ACC112 (cell line): Measurements from ENCODE around the gene SPATA16.

Source experiments
- H2AFZ ChIP-seq: fragments of 200-600 bp; sonication (generic); one replicate; pipeline ENCODE4 v1.6.0; 2017; ENCODE audit warnings: antibody characterized with exemption, low read length; ENCODE audit not compliant: unreplicated experiment
- H3K27ac ChIP-seq: fragments of 200-600 bp; sonication (generic); 2 replicates; pipeline ENCODE4 v1.5.1; 2014; ENCODE audit warnings: low read depth, mild to moderate bottlenecking, antibody characterized with exemption, low read length, moderate library complexity
- H3K27me3 ChIP-seq: fragments of 200-600 bp; sonication (generic); 2 replicates; pipeline ENCODE4 v1.6.1; 2014; ENCODE audit warnings: mild to moderate bottlenecking, antibody characterized with exemption, low read length, moderate library complexity, mixed read lengths; ENCODE audit not compliant: insufficient read depth
- H3K36me3 ChIP-seq: fragments of 200-600 bp; sonication (generic); 2 replicates; pipeline ENCODE4 v1.6.1; 2016; ENCODE audit warnings: mild to moderate bottlenecking, antibody characterized with exemption, low read length, moderate library complexity, mixed read lengths; ENCODE audit not compliant: insufficient read depth
- H3K4me1 ChIP-seq: fragments of 200-600 bp; sonication (generic); one replicate; pipeline ENCODE4 v1.6.1; 2016; ENCODE audit warnings: low read length, mixed read lengths; ENCODE audit not compliant: insufficient read depth, unreplicated experiment, control insufficient read depth
- H3K4me3 ChIP-seq: fragments of 200-600 bp; sonication (generic); 2 replicates; pipeline ENCODE4 v1.5.1; 2014; ENCODE audit warnings: mild to moderate bottlenecking, low read depth, low read length
- H3K79me2 ChIP-seq: fragments of 200-600 bp; sonication (generic); one replicate; pipeline ENCODE4 v1.6.0; 2016; ENCODE audit warnings: low read length; ENCODE audit not compliant: control insufficient read depth, unreplicated experiment, insufficient read depth

Gene SPATA16

GRCh38 chr3:172918165-172918564 is 222.9 kb downstream of the SPATA16 start:
- Histone ChIP-seq H3K27me3 (no peaks in the 10 kb centered on the region), H3K4me3 (no peak overlapping the region), H3K79me2 (no peaks in the 10 kb centered on the region), H3K4me1 (peaks cover 23% of the 10 kb centered on the region), H3K27ac (no peak overlapping the region), H2AFZ (peak overlapping the region; percentile 9), H3K36me3 (no peaks in the 10 kb centered on the region)

GRCh38 chr3:172915911-172916514 is 225.0 kb downstream of the SPATA16 start:
- no peak overlapping the region for H3K27ac ChIP-seq
- no peaks in the 10 kb centered on the region for H3K79me2 ChIP-seq
- H2AFZ ChIP-seq = no peak overlapping the region
- no peak overlapping the region for H3K4me3 ChIP-seq
- H3K27me3 ChIP-seq = no peaks in the 10 kb centered on the region
- no peaks in the 10 kb centered on the region for H3K36me3 ChIP-seq
- H3K4me1 ChIP-seq = peaks cover 23% of the 10 kb centered on the region

- Histone ChIP-seq H3K4me1 (peaks cover 23% of the 10 kb centered on the region), H2AFZ (no peak overlapping the region), H3K27me3 (no peaks in the 10 kb centered on the region), H3K79me2 (no peaks in the 10 kb centered on the region), H3K4me3 (no peak overlapping the region), H3K36me3 (no peaks in the 10 kb centered on the region), H3K27ac (no peak overlapping the region)
Observed at GRCh38 chr3:172914854-172915253, 226.2 kb downstream of the SPATA16 start.

GRCh38 chr3:172913911-172914655 is 227.0 kb downstream of the SPATA16 start:
- no peak overlapping the region for H2AFZ ChIP-seq
- no peak overlapping the region for H3K4me3 ChIP-seq
- H3K4me1 ChIP-seq = peaks cover 23% of the 10 kb centered on the region

GRCh38 chr3:172911142-172911541 is 229.9 kb downstream of the SPATA16 start:
- no peak overlapping the region for H3K27ac ChIP-seq
- peaks cover 11% of the 10 kb centered on the region for H3K4me1 ChIP-seq
- H2AFZ ChIP-seq = no peak overlapping the region
- no peaks in the 10 kb centered on the region for H3K36me3 ChIP-seq
- H3K79me2 ChIP-seq = no peaks in the 10 kb centered on the region
- H3K4me3 ChIP-seq = no peak overlapping the region
- no peaks in the 10 kb centered on the region for H3K27me3 ChIP-seq

More at GRCh38 chr3:172913911-172914655, 227.0 kb downstream of the SPATA16 start:
- Histone ChIP-seq H3K36me3 (no peaks in the 10 kb centered on the region), H3K79me2 (no peaks in the 10 kb centered on the region), H3K27ac (no peak overlapping the region), H3K27me3 (no peaks in the 10 kb centered on the region)

GRCh38 chr3:172908771-172909270 is 232.2 kb downstream of the SPATA16 start:
- Histone ChIP-seq H3K4me3 (no peak overlapping the region), H3K36me3 (no peaks in the 10 kb centered on the region), H3K4me1 (peaks cover 13% of the 10 kb centered on the region), H2AFZ (no peak overlapping the region), H3K27ac (no peak overlapping the region), H3K27me3 (no peaks in the 10 kb centered on the region), H3K79me2 (no peaks in the 10 kb centered on the region)

GRCh38 chr3:172905451-172905850 is 235.6 kb downstream of the SPATA16 start:
- no peaks in the 10 kb centered on the region for H3K27me3 ChIP-seq
- H3K27ac ChIP-seq = no peak overlapping the region

GRCh38 chr3:172904711-172905373 is 236.2 kb downstream of the SPATA16 start:
- Histone ChIP-seq H3K4me3 (no peak overlapping the region), H3K27me3 (no peaks in the 10 kb centered on the region), H3K27ac (no peak overlapping the region), H3K4me1 (peaks cover 13% of the 10 kb centered on the region), H3K36me3 (no peaks in the 10 kb centered on the region), H2AFZ (no peak overlapping the region), H3K79me2 (no peaks in the 10 kb centered on the region)

More at GRCh38 chr3:172905451-172905850, 235.6 kb downstream of the SPATA16 start:
- Histone ChIP-seq H3K79me2 (no peaks in the 10 kb centered on the region), H3K4me3 (no peak overlapping the region), H3K36me3 (no peaks in the 10 kb centered on the region), H3K4me1 (peaks cover 13% of the 10 kb centered on the region), H2AFZ (no peak overlapping the region)

- Histone ChIP-seq H3K4me3 (no peak overlapping the region), H3K4me1 (peaks cover 13% of the 10 kb centered on the region), H3K36me3 (no peaks in the 10 kb centered on the region), H3K27ac (no peak overlapping the region), H3K27me3 (no peaks in the 10 kb centered on the region), H2AFZ (no peak overlapping the region), H3K79me2 (no peaks in the 10 kb centered on the region)
Observed at GRCh38 chr3:172903642-172904320, 237.3 kb downstream of the SPATA16 start.

GRCh38 chr3:172892158-172892557 is 248.9 kb downstream of the SPATA16 start:
- peak overlapping the region; percentile 40 for H2AFZ ChIP-seq
- H3K36me3 ChIP-seq = no peaks in the 10 kb centered on the region
- no peak overlapping the region for H3K27ac ChIP-seq
- H3K4me1 ChIP-seq = peaks cover 11% of the 10 kb centered on the region
- no peaks in the 10 kb centered on the region for H3K27me3 ChIP-seq
- H3K79me2 ChIP-seq = no peaks in the 10 kb centered on the region
- no peak overlapping the region for H3K4me3 ChIP-seq
